ENCODE data around the gene POLD2.
"Not testable (repeated sequence)": the region's sequence is repeated elsewhere in the genome, so short reads cannot be mapped to it uniquely, and the experiment has no call there.

The POLD2 gene

DNA sequence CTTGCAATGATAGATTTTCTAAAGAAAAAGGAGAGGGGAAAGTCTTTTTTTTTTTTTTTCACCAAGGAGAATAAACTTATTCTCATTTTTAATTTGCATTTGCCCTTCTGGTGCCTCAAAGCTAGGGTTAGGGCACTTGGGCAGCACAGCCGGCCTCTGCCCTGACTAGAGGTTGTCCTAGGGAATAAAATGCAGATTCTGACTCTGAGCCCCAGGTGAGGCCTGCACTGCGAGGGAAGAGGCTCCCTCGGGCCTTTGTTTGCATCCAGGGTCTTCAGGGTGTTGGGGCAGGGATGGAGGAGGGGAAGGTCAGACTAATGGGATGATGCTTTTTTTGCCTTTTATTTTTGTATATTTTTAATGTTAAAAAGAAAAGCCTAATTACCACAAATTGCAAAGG lies 9.9 kb upstream of the POLD2 start:
- TF ChIP-seq, protein P1, sequence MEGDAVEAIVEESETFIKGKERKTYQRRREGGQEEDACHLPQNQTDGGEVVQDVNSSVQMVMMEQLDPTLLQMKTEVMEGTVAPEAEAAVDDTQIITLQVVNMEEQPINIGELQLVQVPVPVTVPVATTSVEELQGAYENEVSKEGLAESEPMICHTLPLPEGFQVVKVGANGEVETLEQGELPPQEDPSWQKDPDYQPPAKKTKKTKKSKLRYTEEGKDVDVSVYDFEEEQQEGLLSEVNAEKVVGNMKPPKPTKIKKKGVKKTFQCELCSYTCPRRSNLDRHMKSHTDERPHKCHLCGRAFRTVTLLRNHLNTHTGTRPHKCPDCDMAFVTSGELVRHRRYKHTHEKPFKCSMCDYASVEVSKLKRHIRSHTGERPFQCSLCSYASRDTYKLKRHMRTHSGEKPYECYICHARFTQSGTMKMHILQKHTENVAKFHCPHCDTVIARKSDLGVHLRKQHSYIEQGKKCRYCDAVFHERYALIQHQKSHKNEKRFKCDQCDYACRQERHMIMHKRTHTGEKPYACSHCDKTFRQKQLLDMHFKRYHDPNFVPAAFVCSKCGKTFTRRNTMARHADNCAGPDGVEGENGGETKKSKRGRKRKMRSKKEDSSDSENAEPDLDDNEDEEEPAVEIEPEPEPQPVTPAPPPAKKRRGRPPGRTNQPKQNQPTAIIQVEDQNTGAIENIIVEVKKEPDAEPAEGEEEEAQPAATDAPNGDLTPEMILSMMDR (conservative IDR thresholded peaks at IDR 0.05; ENCODE audit: low read depth, low read length), result no peak
- H3K4me3 ChIP-seq (ENCODE audit: low read length), result no peak overlapping the region
- no peak for DNase-seq (ENCODE audit: low read depth)

DNA sequence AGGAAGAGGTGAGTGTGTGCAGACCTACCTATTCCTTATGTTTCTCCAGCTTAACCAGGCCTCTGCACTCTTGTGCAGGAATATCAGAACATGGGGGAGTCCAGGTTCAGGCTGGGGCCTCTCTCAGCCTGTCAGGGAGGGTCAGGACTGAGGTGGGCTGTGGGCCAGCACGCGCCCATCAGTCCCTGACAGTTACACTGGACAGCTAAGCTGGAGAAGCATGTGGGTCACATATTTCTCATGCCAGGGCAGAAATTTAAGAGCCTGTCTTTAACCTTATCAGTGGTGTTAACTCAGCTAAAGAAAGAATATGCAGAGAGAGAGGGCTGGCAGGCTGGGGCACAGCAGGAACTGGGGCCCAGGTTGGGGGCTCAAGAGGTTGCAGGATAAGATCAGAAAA lies 8.7 kb upstream of the POLD2 start:
- H3K4me3 ChIP-seq (ENCODE audit: low read length), result no peak overlapping the region
- TF ChIP-seq, protein P1 (conservative IDR thresholded peaks at IDR 0.05; ENCODE audit: low read depth, low read length), result no peak
- DNase-seq (ENCODE audit: low read depth), result no peak

DNA sequence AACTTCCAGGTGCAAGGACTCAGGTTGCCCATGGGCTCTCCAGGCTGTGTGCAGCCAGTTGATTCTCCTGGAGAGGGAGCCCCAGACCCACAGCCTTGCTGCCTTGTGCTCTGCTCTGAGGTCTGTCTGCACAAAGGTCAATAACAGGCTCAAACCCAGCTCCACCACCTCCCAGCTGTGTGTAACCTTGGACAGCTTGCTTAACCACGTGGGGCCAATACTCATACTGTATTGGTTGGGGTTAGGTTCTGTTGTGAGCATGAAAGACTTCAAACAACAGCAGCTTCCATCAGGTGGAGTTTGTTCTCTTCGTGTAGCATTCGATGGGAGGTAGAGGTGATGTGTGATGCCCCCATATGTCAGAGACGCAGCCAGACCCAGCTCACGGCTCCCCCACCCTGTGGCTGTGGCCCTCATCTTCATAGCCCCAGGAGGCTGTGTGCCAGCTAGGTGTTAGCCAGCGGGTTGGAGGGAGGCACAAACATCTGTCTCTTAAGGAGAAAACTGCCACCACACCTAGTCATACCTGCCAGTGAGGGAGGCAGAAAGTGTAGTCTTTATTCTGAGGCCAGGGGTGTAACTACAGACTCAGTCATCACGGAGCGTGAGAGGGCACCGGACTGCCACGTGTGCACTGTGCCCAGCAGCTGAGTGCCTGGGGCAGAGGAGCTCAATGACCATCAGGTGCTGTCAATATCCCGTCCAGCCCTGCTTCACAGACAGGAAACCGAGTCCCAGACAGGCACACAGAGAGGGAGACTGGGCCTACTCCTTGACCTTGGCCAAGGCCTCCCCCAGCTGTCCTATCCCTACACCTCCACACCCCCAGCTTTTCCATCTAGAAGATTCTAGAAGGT lies 8.1 kb upstream of the POLD2 start:
- no peak overlapping the region for H3K4me3 ChIP-seq (ENCODE audit: low read length)
- TF ChIP-seq, protein P1 (conservative IDR thresholded peaks at IDR 0.05; ENCODE audit: low read depth, low read length), result peak; percentile 56
- no peak for DNase-seq (ENCODE audit: low read depth)

DNA sequence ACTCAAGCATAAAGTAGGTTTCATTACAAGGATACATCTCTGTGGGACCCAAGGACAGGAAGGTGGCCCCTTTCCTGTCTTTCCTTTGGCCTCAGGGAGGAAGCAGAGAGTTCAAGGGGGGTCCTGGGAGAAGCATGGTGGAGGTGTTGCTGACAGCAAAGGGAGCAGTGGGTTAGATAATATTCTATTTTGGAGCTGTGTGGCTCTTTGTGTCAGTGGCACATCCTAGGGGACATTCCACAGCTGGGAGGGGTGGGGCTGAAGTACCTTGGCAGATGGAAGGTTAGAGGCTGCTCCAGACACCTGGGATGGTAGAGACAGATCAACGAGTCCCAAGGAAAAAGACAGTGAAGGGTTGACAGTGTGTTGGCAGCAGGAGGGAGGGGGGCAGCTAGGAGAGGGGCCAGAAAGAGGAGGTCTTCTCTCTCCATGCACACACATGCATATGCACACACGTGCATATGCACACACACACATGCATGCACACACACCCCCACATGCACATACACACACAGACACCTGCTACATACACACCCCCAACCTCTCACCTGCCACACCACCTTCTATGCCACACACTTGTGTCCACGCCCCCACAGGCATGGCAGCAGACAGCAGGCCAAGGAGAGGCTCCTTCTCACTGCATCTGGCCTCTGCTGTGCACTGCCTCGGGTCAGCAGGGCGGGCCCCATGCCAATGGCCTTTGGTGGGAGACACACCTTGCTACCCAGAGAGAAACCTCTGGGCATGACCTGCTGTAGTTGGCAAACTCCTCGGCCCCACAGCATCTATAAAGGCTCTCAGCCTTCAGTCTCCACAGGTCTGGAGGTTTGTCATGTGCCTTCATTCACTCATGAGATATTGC lies 5.6 kb upstream of the POLD2 start:
- DNase-seq (ENCODE audit: low read depth), result no peak
- TF ChIP-seq, protein P1 (conservative IDR thresholded peaks at IDR 0.05; ENCODE audit: low read depth, low read length), result no peak
- no peak overlapping the region for H3K4me3 ChIP-seq (ENCODE audit: low read length)

DNA sequence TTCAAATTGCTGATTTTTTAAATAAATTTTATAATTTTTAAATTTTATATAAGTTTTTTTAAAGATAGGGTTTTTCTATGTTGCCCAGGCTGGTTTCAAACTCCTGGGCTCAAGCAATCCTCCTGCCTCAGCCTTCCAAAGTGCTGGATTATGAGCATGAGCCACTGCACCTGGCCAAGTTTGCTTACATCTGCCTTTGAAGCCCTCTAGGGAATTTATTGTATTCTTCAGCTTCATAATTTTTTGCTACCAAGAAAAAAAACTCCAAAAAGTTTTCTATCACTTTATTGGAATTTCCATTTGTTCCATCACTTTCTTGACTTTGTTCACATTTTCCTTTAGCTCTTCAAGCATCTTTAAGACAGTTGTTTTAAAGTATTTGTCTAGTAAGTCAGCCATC lies 3.8 kb upstream of the POLD2 start:
- DNase-seq (ENCODE audit: low read depth), result no peak
- TF ChIP-seq, protein P1 (conservative IDR thresholded peaks at IDR 0.05; ENCODE audit: low read depth, low read length), result no peak
- H3K4me3 ChIP-seq (ENCODE audit: low read length), result no peak overlapping the region

DNA sequence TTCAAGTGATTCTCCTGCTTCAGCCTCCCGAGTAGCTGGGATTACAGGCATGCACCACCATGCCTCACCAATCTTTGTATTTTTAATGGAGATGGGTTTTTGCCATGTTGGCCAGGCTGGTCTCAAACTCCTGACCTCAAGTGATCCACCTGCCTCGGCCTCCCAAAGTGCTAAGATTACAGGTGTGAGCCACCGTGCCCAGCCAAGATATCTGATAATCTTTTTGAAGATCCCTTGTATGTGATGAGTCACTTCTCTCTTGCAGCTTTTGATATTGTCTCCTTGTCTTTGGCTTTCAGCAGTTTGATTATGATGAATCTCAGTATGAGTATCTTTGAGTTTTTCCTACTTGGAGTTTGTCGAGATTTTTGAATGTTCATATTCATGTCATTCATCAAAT lies 3.2 kb upstream of the POLD2 start:
- DNase-seq (ENCODE audit: low read depth); H3K4me3 ChIP-seq (ENCODE audit: low read length): not testable (repeated sequence)

DNA sequence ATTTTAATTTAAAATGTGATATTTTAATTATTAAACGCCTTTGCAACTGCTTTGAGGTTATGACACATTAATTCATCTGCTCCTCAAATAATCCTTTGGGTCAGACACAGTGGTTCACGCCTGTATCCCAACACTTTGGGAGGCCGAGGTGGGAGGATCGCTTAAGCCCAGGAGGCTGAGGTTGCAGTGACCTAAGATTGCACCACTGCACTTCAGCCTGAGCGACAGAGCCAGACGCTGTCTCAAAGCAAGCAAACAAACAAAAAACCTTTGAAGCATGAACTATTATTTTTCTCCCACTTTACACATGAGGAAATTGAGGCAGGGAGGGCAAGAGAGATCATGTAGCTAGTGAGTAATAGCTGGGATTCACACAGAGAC lies 1.5 kb upstream of the POLD2 start:
- TF ChIP-seq, protein P1 (conservative IDR thresholded peaks at IDR 0.05; ENCODE audit: low read depth, low read length), result no peak
- H3K4me3 ChIP-seq (ENCODE audit: low read length), result no peak overlapping the region
- no peak for DNase-seq (ENCODE audit: low read depth)

Data from retinal pigment epithelial cell (primary cell).